Globus pallidus (tissue), 1 donor: Measurements from ENCODE around the gene CAMTA1.

Experiments
- DNase-seq: peaks from one replicate; pipeline ENCODE4 v3.0.0-alpha.2; 2015; ENCODE audit warnings: low spot score

CAMTA1 gene

DNA sequence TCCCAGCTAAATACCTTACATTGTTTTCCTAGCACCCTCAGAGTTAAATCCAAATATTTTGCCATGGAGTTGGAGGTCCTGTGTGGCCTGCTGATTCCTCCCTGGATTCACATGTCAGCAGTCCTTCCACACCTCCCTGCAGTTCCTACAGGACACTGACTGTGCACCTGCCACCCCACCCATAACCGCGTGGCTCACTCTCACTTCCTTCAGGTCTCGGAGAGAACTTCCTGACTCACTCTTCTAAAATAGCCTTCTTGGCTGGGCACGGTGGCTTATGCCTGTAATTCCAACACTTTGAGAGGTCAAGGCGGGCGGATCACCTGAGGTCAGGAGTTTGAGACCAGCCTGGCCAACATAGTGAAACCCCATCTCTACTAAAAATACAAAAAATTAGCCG lies 8.4 kb upstream of the CAMTA1 start:
- no peak for DNase-seq

DNA sequence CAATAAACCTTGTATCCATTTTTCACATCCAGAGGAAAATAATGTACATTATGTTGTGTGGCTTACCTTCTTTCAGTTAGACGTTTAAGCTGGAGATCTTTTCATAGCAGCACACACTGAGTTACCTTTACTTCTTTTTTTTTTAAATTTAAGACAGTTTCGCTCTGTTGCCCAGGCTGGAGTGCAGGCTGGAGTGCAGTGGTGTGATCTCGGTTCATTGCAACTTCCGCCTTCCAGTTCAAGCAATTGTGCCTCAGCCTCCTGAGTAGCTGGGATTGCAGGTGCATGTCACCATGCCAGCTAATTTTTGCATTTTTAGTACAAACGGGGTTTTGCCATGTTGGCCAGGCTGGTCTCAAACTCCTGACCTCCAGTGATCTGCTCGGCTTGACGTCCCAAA lies 7.4 kb upstream of the CAMTA1 start:
- no peak for DNase-seq

DNA sequence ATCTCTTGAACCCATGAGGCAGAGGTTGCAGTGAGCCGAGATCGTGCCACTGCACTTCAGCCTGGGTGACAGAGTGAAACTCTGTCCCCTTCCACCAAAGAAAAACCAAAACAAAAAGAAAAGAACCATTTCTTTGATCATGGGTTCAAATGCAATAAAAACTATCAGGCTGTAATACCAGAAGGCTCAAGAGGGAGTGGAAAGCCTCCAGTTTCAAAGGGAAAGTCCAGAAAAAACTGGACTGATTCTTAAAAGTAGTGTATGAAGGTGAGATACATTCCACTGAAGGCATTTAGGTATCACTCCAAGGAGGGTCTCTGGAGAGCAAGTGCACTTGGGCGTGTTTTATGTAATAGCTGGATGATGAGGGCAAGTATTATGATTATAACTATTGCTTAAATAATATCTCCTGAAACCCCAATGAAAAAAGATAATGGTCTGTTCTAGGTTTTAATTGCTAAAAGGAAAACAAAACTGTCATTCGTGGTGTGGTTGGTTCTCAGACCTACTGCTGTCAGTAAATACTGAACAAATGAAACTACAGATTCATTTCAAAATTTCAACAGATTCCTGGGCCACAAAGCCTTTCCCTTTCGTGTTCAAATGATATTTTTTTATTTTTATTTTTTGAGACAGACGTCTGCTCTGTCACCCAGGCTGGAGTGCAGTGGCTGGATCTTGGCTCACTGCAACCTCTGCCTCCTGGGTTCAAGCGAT lies 6.0 kb upstream of the CAMTA1 start:
- DNase-seq, result no peak

DNA sequence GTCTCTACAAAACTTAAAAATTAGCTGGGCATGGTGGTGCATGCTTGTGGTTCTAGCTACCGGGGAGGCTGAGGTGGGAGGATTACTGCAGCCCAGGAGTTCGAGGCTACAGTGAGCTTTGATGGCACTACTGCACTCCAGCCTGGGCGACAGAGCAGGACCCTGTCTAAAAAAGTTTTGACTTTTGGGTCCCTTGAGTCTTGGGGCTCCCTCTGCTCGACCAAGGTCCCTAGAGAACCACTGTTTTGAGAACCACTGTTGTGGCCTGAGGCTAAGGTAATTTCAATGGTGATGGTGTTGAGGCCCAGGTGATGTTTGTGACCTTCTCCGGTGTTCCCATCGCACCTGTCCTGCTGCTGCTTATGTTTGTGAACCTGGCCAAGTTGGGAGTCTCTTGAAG lies 3.1 kb upstream of the CAMTA1 start:
- DNase-seq, result no peak

DNA sequence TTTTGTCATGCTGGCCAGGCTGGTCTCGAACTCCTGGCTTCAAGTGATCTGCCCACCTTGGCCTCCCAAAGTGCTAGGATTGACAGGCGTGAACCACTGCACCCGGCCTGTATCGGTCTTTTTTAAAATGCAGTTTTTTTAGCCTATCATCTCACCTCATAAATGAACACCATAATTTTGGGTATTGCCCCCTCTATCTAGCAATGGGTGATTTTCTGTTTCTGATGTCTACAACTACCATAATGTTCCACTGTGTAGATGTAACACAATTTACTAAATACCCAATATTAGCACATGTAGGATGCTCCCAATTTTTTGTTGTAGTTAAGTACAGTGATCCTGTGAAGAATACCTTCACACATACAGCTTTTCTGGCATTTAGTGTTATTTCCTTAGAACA lies 2.0 kb upstream of the CAMTA1 start:
- DNase-seq, result no peak

DNA sequence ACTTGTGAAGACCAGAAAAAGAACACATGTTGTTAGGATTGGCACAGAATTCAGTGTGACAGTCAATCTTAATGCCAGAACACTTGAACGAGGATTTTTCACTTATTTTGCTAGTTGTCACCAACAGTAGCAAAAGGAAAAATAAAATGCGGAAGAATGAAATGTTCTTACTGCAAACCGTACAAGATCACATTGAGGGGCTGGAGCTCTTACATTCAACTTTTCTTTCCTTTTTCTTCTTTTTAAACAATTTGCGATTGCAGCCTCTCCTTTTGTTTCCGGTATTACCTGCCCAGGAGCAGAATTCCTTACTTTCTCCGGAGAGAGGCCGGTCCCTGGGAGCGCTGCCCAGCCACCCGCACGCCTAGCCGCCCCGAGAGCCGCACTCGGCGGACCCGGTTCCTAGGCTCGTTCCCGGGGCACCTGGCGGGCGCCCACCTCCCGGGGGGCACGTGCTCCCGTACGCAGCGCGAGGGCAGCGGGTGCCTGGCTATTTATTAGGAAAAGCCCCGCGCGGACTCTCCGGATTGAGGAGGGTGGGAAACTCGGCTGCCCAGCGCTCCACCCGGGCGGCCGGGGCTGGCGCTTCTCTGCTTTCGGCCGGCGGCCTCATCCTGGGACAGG lies 1.2 kb upstream of the CAMTA1 start:
- DNase-seq, result peak; percentile 29

DNA sequence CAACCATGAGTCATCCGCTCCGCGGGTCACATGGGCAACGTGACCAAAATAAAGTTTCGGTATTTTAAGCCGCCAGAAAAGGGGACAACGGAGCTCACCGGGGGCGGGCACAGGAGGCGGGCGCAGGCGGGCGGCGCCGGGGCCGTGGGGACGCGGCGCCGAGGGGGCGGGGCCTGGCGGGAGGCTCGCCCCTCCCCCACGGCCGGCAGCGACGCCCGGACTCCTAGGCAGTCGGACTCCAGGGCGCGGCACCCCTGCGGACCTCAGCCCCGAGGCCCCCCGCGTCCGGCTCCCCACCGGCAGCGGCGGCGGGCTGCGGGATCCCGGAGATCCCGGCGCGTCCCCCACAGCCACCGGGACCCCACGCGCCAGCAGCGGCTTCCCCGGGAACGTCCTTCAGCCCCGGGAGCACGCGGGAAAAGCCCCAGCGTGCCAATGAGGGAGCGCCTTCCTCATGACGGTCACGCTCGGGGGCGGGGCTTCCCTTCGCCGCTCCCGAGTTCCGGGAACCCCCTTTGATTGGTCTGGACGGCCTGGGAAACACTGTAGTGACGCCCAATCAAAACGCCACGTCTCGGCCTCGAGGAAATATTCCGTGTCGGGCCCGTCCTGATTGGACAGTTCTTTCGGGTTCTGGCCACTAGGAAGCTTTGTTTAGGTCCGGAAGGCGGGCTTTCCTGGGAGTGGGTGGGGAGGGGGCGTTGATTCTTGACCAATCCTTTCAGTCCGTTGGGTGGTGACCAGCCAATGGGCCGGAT lies 515 bp upstream of the CAMTA1 start:
- DNase-seq, result peak; percentile 100

DNA sequence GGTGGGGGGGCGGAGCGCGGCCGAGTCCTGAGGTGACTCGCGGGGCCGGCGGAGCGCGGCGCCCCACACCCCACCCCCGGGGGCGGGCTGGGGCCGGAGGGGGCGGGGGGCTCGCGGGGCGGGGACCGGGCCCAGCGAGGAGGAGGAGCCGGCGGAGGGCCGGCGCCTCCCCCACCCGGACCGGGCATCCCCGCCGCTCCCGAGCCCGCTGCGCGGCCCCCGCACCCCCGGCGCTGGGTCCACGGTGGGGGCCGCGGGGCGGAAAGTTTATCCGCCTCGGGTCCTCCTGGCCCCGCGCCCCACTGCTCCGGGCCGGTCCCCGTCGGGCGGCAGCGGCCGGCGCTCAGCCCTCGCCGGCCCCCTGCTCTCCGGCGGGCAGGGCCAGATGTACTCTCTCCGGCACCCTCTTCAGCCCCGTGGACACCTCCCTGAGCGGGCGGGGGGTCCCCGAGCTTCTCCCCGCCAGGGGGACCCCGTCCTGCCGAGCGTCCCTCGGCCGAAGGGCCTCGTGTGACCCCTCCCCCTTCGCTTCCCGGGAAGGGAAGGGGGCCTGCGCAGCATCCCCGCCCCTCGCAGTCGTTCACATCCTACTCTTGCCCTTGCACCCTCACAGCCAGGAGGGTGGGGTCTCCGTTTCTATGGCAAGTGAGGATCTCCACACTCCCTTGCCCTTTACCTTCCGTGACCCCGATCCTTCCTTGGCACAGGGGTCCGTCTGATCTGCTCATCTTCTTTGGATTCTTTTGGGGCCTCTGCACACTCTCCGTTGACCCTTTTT lies 663 bp downstream of the CAMTA1 start:
- DNase-seq, result peak; percentile 48

DNA sequence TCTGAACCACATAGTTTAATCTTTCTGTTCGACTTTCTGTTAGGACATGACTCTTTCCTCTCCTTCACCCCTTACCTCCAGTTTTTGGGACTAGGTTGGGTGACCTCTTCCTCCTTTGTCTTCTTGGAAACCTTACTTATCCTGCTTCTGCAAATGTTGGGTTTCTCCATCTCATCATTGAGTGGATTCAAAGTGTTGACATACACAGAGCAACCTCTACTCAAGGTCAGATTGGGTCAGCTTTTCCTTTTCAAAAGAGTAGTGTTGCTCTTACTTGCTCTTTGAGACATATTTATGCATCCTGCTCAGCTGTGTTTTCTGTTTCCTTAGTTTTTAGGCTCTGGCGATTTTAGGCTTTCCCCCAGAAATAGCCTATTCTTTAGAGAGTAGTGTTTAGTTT lies 3.7 kb downstream of the CAMTA1 start:
- no peak for DNase-seq

DNA sequence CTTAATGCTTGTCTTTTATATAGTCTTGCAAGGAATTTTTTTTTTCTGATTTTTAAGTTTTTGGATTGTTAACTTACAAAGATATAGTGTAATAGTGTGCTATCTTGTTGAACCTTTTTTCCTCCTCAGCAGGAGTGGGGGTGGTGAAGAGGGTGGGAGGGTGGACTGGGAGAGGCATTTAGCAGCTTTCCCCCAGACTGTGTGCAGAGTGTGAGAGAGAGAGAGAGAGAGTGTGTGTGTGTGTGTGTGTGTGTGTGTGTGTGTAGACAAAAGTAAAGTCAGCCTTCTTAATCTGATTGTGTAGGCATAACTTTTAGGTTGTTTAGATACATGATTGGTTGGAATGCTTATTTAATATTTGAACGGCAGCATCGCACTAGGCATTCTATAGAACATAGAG lies 4.9 kb downstream of the CAMTA1 start:
- DNase-seq, result no peak

DNA sequence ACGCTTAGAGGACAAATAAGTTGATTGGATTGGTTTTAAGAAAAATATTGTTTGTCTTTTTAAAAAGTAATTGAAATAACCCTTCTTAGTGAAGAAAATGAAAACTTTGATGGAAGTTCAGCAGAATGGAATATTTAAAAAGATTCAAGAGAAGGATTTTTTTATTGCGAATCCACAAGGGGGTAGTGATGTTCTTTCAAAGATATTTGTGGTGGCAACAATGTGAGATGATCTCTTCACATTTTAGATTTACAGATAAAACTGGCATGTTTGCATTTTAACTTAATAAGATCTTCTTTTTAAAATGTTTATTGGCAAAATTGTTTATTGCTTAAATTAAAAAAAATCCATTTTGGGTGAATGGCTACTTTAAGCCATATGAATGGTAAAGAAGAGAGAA lies 8.9 kb downstream of the CAMTA1 start:
- DNase-seq, result peak; percentile 52

DNA sequence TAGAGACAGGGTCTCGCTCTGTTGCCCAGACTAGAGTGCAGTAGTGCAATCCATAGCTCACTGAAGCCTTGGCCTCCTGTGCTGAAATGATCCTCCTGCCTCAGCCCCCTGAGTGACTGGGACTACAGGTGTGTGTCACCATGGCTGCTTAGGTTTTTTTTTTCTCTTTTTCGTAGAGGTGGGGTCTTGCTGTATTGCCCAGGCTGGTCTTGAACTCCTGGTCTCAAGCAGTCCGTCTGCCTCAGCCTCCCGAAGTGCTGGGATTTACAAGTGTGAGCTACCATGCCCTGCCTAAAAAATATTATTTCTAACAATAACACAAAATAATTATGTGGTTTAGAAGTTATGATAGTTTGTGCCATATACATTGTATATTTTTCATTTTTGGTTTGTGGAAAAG lies 9.9 kb downstream of the CAMTA1 start:
- DNase-seq, result no peak

DNA sequence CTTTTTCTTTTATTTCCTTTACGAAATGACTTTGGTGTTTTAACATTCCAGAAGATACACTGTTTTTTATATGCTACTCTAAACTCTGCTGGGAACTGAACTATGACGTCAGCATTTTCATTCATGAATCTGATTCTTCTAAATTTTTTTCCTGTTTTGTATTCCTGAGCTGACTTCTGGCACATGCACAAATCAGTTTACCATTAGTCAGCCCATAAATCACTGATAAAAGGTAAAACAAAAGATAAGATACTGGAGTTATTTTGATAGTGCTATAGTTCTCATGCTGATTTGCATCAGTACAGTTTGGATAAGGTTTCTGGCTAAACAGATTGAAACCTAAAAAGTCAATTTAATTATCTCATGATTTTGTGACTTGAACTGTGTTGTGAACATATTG lies 10.4 kb downstream of the CAMTA1 start:
- no peak for DNase-seq

DNA sequence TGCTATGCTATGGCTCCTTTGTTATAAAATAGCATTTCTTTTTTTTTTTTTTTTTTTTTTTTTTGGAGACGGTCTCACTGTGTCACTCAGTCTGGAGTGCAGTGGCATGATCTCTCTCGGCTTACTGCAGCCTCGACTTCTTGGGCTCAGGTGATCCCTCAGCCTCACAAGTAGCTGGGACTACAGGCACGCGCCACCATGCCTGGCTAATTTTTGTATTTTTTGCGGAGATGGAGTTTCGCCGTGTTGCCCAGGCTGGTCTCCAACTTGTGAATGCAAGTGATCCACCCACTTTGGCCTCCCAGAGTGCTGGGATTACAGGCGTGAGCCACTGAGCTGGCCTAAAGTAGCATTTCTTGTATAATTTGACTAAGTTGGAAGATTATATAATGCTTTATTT lies 10.8 kb downstream of the CAMTA1 start:
- no peak for DNase-seq

DNA sequence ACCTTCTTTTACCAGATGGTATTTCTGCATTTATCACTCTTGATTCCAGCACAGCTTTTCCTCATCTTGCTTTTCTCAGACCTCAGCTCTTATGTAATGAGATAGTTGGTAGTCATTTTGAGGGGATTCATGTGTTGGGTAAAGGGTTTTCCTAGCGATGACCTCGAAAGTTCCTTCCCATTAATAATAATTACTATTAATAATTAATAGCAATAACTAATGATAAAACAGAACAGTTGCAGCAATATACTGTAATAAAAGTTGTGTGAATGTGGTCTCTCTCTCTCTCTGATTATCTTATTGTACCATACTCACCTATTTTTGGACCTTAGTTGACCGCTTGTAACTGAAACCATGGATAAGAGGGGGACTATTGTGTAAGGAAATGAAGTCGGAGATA lies 14.2 kb downstream of the CAMTA1 start:
- DNase-seq, result no peak

DNA sequence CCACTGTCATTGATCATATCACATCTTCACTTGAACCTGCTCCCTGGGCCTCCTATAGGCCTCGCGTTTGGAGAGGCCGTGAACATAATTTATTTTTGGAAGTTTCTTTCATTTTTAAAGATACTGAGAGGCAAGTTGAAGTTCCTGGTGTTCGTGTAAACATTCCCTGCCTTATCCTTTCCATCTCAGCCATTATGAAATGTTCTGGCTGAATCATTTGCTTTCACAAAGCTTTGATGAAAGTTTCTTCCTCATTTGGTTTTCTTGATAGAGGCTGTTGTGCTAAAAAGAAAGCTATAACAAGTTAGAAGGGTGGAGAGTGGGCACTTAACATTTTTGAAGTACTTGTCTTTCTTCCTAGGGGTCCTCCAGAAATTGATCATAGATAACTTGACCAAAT lies 15.5 kb downstream of the CAMTA1 start:
- no peak for DNase-seq

DNA sequence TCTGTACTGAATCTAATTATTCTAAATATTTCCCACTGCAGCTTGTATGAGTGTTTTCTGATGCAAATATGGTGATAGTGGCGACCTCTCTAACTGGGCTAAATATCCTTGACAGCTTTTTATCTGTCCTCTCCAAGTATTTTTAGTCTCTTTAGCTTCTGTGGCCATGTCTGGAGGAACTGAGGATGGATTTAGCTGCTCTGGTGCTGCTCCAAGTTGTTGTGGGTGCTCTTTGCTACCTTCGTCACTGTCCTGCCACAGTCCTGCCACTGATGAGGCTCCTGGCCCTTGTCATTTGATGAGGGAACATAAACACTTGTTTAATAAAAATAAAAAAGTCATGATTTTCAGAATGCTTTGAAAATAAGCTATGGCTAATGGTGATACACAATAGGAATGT lies 15.9 kb downstream of the CAMTA1 start:
- no peak for DNase-seq

DNA sequence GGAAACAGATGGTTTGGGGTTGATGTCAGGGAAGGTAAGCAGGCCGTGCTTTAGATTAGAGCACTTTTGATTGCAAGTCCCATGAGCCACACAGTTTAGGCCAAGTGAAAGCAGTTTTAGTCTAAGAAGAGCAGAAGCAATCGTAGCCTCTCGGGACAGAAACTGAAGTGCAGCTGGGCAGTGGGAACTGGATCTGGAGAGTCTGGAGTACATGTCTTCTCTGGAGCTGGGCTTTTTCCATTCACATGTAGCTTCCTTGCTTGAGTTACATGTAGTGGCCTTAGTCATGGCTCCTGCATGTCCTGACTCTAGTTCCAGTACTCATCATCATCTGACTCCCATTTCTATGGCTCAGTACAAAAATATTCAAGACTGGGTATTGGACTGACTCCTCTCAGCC lies 16.7 kb downstream of the CAMTA1 start:
- DNase-seq, result no peak

DNA sequence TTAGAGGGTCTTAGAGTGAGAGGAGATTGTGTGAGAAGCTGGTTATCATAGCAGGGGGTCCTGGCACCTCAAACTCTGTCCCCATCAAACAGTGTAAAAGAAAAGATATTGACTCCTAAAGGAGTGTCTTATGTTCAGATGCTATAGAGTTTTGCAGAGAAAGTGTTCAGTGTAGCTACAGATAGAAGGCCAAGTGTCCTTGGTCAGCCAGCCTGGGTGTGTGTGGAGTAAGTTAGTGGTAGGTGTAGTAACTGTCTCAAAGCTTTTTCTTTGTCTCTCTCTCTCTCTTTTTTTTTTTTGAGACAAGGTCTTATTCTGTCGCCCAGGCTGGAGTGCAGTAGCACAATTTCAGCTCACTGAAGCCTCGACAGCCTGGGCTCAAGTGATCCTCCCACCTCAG lies 17.2 kb downstream of the CAMTA1 start:
- no peak for DNase-seq

DNA sequence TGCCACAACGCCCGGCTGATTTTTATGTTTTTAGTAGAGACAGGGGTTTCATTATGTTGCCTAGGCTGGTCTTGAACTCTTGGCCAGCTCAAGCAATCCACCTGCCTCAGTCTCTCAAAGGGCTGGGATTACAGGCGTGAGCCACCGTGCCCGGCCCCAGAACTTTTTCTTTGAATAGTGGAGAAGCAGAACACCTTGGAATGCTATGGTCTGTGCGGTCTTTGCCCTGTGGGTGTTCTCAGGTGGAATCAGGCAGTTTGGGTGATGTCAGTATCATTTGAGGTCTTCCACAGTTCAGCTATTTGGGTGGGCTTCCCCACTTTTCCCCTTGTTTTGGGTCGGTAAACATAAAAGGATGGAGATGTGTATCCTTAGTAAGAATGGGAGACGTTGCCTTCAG lies 17.6 kb downstream of the CAMTA1 start:
- no peak for DNase-seq

DNA sequence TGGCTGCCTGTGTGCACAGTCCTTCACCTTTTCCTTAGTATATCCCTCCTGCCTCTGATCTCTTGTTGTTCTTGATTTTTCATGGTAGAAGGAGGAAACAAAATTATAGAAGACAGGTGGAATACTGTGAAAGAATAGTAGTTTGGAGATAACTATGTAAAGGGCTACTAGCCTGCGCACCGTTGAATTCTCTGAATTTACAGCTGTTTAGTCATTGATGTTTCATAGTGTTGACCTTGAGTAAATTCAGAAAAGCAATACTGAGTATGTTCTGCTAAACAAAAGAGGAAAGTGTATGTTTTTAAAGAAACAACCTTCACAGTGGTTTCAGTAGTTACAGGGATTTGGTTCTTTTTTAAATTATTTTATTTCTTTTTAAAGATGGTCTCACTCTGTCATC lies 18.1 kb downstream of the CAMTA1 start:
- no peak for DNase-seq

DNA sequence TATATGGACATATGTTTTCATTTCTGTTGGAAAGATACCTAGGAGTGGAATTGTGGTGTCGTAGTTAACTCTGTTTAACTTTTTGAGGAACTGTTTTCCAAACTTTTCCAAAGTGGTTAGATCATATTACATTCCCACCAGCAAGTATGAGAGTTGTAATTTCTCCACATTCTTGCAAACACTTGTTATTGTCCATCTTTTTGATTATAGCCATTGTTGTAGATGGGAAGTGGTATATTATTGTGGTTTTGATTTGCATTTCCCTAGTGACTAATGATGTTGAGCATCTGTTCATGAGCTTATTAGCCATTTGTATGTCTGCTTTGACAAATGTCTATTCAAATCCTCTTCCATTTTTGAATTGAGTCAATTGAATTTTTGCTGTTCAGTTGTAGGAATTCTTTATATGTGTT lies 19.8 kb downstream of the CAMTA1 start:
- no peak for DNase-seq

DNA sequence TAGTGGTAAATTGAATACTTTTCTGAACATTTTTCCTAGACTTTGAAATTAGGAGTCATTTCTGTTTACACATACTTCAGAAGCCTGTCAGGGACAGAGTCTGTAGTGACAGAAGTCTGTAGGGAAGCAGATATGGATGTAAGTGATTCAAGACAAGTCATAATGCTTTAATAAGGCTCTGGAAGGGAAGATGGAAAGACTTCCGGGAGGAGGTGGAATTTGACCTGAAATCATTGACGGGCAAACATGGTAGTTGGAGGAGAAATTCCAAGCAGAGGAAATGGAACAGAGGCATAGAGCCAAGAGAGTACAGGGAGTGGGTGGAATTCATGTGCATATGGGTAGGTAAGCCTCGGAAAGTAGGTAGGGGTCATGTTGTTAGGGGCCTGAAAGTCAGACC lies 22.5 kb downstream of the CAMTA1 start:
- DNase-seq, result no peak
